WERI-Rb-1 (cell line): ENCODE data around the gene TSFM.

Source experiments
- DNase-seq: peaks from one replicate; pipeline ENCODE4 v3.0.0-alpha.2; 2020
- H3K27ac ChIP-seq: fragments of 250-450 bp; sonication (Bioruptor Pico); 2 replicates; pipeline ENCODE4 v1.5.1; 2020; ENCODE audit warnings: mild to moderate bottlenecking, moderate library complexity
- H3K27me3 ChIP-seq: fragments of 250-450 bp; sonication (Bioruptor Pico); 2 replicates; pipeline ENCODE4 v1.5.1; 2021; ENCODE audit warnings: mild to moderate bottlenecking, low read depth, moderate library complexity; ENCODE audit not compliant: insufficient read depth, severe bottlenecking
- H3K36me3 ChIP-seq: fragments of 250-450 bp; sonication (Bioruptor Pico); 2 replicates; pipeline ENCODE4 v1.5.1; 2020; ENCODE audit warnings: mild to moderate bottlenecking, moderate library complexity
- H3K4me3 ChIP-seq: 2 replicates; pipeline ENCODE4 v1.5.1; 2011; ENCODE audit warnings: low read depth, mild to moderate bottlenecking, control low read depth, low read length
- H3K9me3 ChIP-seq: fragments of 250-450 bp; sonication (Bioruptor Pico); 2 replicates; pipeline ENCODE4 v1.5.1; 2021; ENCODE audit warnings: mild to moderate bottlenecking, moderate library complexity; ENCODE audit not compliant: severe bottlenecking
- CTCF ChIP-seq: IDR thresholded peaks from 2 replicates; pipeline ENCODE4 v1.5.1; 2011; ENCODE audit warnings: low read depth, mild to moderate bottlenecking, control low read depth, inconsistent platforms, low read length

TSFM gene

GRCh38 chr12:57826400-57826799, 43.8 kb downstream of the TSFM start:
- peaks cover 69% of the 10 kb centered on the region for H3K36me3 ChIP-seq
- no peak for DNase-seq
- H3K9me3 ChIP-seq: no peaks in the 10 kb centered on the region
- no peak overlapping the region for H3K27ac ChIP-seq
- no peak overlapping the region for H3K4me3 ChIP-seq
- TF ChIP-seq CTCF: no peak
- no peaks in the 10 kb centered on the region for H3K27me3 ChIP-seq

GRCh38 chr12:57826966-57827365, 44.4 kb downstream of the TSFM start:
- DNase-seq: no peak
- H3K27me3 ChIP-seq: no peaks in the 10 kb centered on the region
- no peak for TF ChIP-seq CTCF
- no peaks in the 10 kb centered on the region for H3K9me3 ChIP-seq
- peaks cover 74% of the 10 kb centered on the region for H3K36me3 ChIP-seq
- no peak overlapping the region for H3K4me3 ChIP-seq
- H3K27ac ChIP-seq: no peak overlapping the region

- peaks cover 60% of the 10 kb centered on the region for H3K36me3 ChIP-seq
- no peak for DNase-seq
- no peak overlapping the region for H3K4me3 ChIP-seq
- no peak overlapping the region for H3K27ac ChIP-seq
- no peak for TF ChIP-seq CTCF
- H3K27me3 ChIP-seq: no peaks in the 10 kb centered on the region
- no peaks in the 10 kb centered on the region for H3K9me3 ChIP-seq
Observed at GRCh38 chr12:57829025-57829777, 46.6 kb downstream of the TSFM start.

GRCh38 chr12:57830393-57830792, 47.8 kb downstream of the TSFM start:
- Histone ChIP-seq H3K4me3 (no peak overlapping the region), H3K36me3 (peaks cover 48% of the 10 kb centered on the region), H3K27ac (no peak overlapping the region), H3K9me3 (no peaks in the 10 kb centered on the region), H3K27me3 (no peaks in the 10 kb centered on the region)
- TF ChIP-seq CTCF: no peak
- DNase-seq: no peak

- Histone ChIP-seq H3K36me3 (peaks cover 23% of the 10 kb centered on the region), H3K4me3 (no peak overlapping the region), H3K9me3 (no peaks in the 10 kb centered on the region), H3K27ac (peak overlapping the region; percentile 1; the same call in 1 of the 2 replicates), H3K27me3 (no peaks in the 10 kb centered on the region)
- peak; percentile 74 for DNase-seq
- no peak for TF ChIP-seq CTCF
Observed at GRCh38 chr12:57832966-57833365, 50.4 kb downstream of the TSFM start.

GRCh38 chr12:57833672-57834071, 51.1 kb downstream of the TSFM start:
- no peak overlapping the region for H3K4me3 ChIP-seq
- no peak for DNase-seq
- peaks cover 19% of the 10 kb centered on the region for H3K36me3 ChIP-seq
- H3K27ac ChIP-seq: 0 out of 2 replicates have a peak overlapping the region, but pooled peaks have one; percentile 1
- no peak for TF ChIP-seq CTCF
- H3K27me3 ChIP-seq: no peaks in the 10 kb centered on the region
- H3K9me3 ChIP-seq: no peaks in the 10 kb centered on the region
